ENCODE measurements around the gene BNIPL. TPM values are rescaled to one million over a fixed set of nuclear protein-coding genes. Genes with fewer than 3 reads are reported as not detected.

The BNIPL gene
- total RNA-seq, 2 donors from 2014 or later: 13.2 to 14.8 TPM

GRCh38 chr1:151056149-151056548 lies 19.8 kb downstream of the BNIPL start:
- Histone ChIP-seq H3K9me3 (no peaks in the 10 kb centered on the region), H3K36me3 (peaks cover 6 to 13% of the 10 kb centered on the region in 2 donors), H3K27me3 (replicated peaks; ENCODE audit: insufficient read depth) (no peaks in the 10 kb centered on the region), H3K4me1 (replicated peaks) (peaks cover 21% of the 10 kb centered on the region), H3K4me3 (no peak overlapping the region), H3K27ac (peak overlapping the region; percentile 95)
- DNase-seq (ENCODE audit: low spot score): no peak
- 48% methylated on average over 2 of the region's 2 CpGs for WGBS
- TF ChIP-seq CTCF (IDR thresholded peaks at IDR 0.05) (no peak), POLR2A (IDR thresholded peaks at IDR 0.05) (no peak), POLR2AphosphoS5 (IDR thresholded peaks at IDR 0.05) (no peak)
- intact Hi-C loops (cut with DNase I): no loop called here

GRCh38 chr1:151058692-151059091 lies 22.3 kb downstream of the BNIPL start:
- Histone ChIP-seq H3K4me1 (replicated peaks) (peaks cover 21% of the 10 kb centered on the region), H3K27ac (peak overlapping the region; percentile 95), H3K4me3 (peak overlapping the region; percentile 76 to 84), H3K9me3 (no peaks in the 10 kb centered on the region), H3K36me3 (peaks cover 4 to 6% of the 10 kb centered on the region in 2 donors), H3K27me3 (replicated peaks; ENCODE audit: insufficient read depth) (no peaks in the 10 kb centered on the region)
- peak; percentile 16 for TF ChIP-seq POLR2A (IDR thresholded peaks at IDR 0.05)
- TF ChIP-seq POLR2AphosphoS5 (IDR thresholded peaks at IDR 0.05): peak; percentile 83
- TF ChIP-seq CTCF (IDR thresholded peaks at IDR 0.05): no peak
- DNase-seq (ENCODE audit: low spot score): peak; percentile 93
- intact Hi-C loops (cut with DNase I): no loop called here
- 0% methylated on average over 10 of the region's 10 CpGs for WGBS

DNA sequence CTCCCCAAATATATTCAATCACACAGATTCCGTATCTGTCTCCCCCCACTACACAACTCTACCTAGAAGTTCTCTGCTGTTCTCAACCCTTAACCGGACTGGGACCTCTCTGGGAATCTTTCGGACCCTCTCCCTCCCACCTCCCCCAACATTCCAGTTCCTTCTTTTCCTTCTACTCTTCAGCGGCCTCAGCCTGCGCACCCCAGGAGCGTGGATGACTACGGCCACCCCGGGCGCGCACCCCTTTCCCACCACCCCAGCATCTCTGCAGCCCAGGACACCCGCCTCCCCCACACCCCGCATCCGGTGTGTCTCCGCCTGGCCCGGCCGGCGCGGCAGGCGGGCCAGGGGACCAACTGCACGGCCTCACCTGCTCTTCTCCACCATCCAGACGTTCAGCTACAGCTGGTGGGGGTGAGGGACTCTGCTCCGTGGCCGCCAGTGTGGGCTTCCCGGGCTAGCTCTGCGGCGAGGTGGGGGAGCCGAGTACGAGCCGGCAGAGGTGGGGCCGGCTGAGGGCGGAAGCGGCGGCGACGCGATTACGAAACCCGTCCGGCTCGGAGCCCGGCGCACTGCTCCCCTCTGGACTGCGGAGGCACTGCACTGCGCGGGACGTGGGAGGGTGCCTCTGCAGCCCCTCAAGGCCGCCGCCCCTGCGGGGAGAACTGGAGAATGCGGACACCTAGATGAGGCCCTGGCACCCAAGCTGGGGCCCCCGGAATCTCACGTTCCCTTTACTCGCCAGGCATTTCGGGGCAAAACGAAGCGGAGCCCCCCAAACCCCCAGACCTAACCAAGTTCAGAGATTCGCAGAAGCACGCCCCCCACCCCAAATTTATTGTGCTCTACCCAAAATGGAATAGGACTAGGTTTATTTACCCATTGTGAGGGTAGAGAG lies 23.0 kb downstream of the BNIPL start, which contains the start of gene CDC42SE1:
Gene CDC42SE1 (minus strand): TSS at position 514 of the 898 bp plus-strand sequence. CDS start 3,892 bp downstream, outside the sequence.
- peaks cover 21% of the 10 kb centered on the region for H3K4me1 ChIP-seq (replicated peaks)

DNA sequence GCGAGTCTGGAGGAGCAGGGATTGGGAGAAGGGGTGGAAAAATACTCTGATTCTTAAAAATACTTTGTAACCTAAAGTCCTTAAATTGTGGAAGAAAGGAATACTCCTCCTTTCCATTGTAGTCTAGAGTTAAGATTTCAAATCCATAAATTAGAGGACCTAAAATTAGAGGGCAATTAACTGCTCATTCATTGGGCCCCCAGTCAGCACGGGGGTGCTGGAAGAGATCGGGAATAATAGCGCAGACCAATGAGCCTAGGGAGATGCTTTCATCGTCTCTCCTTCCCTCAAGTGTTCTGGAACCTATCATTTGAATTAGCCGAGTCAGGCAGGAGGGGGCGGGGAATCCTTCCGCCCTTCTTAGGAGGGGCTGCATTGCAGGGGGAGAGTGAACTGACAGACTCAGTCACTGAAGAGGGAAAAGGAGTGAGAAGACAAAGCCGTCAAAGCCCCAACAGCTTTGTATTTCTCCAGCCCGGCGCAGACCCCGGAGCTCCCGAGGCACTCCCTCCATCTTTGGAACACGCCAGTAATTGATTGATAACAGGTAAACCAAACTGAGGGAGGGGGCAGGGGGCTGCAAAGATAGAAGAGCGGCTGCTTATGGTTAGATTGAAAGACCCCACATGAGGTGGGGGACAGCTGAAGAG lies 23.7 kb downstream of the BNIPL start, which contains the start of gene MLLT11:
Gene MLLT11 (plus strand): TSS at position 391 of the 650 bp plus-strand sequence. CDS start 6,828 bp downstream, outside the sequence.
- intact Hi-C loops (cut with DNase I): no loop called here
- no peaks in the 10 kb centered on the region for H3K36me3 ChIP-seq
- H3K27me3 ChIP-seq (replicated peaks; ENCODE audit: insufficient read depth): no peaks in the 10 kb centered on the region
- peak within 1 kb of the TSS; percentile 95 for H3K27ac ChIP-seq
- peaks cover 21% of the 10 kb centered on the region for H3K4me1 ChIP-seq (replicated peaks)
- peak; percentile 19 for DNase-seq (ENCODE audit: low spot score)
- no peaks in the 10 kb centered on the region for H3K9me3 ChIP-seq
- WGBS: under 1% methylated on average over 15 of the region's 15 CpGs
- TF ChIP-seq CTCF (IDR thresholded peaks at IDR 0.05) (no peak), POLR2AphosphoS5 (IDR thresholded peaks at IDR 0.05) (peak; percentile 42)
- peak within 1 kb of the TSS; percentile 76 to 84 for H3K4me3 ChIP-seq

More for the DNA sequence above, 23.0 kb downstream of the BNIPL start, which contains the start of gene CDC42SE1:
- intact Hi-C loops (cut with DNase I): no loop called here
- peak; percentile 88 for TF ChIP-seq POLR2AphosphoS5 (IDR thresholded peaks at IDR 0.05)
- TF ChIP-seq CTCF (IDR thresholded peaks at IDR 0.05): peak; percentile 73 to 96 (median 86)
- peak; percentile 84 for TF ChIP-seq POLR2A (IDR thresholded peaks at IDR 0.05)
- H3K27me3 ChIP-seq (replicated peaks; ENCODE audit: insufficient read depth): no peaks in the 10 kb centered on the region
- no peaks in the 10 kb centered on the region for H3K36me3 ChIP-seq
- peak within 1 kb of the TSS; percentile 95 for H3K27ac ChIP-seq
- peak within 1 kb of the TSS; percentile 76 to 84 for H3K4me3 ChIP-seq
- peak; percentile 75 for DNase-seq (ENCODE audit: low spot score)
- H3K9me3 ChIP-seq: no peaks in the 10 kb centered on the region
- WGBS: under 1% methylated on average over 38 of the region's 58 CpGs
